HG02884 (cell line): ENCODE results near the gene MARCHF3.
"Not testable (repeated sequence)": the region's sequence is repeated elsewhere in the genome, so short reads cannot be mapped to it uniquely, and the experiment has no call there.

ENCODE experiments used
- ATAC-seq: cut with Tn5 transposase; IDR thresholded peaks from one replicate; pipeline ENCODE4 v1.9.1; 2021; ENCODE audit warnings: mild to moderate bottlenecking, moderate library complexity; ENCODE audit not compliant: unreplicated experiment

Gene MARCHF3

GRCh38 chr5:126961702-126962101 lies 68.7 kb downstream of the MARCHF3 start:
- peak; percentile 51 for ATAC-seq

- ATAC-seq: no peak
Measured at GRCh38 chr5:126961128-126961527, 69.2 kb downstream of the MARCHF3 start.

- no peak for ATAC-seq
Measured at GRCh38 chr5:126959188-126959587, 71.2 kb downstream of the MARCHF3 start.

GRCh38 chr5:126956991-126957390 lies 73.4 kb downstream of the MARCHF3 start:
- no peak for ATAC-seq

GRCh38 chr5:126954981-126955380 lies 75.4 kb downstream of the MARCHF3 start:
- ATAC-seq: no peak

- ATAC-seq: no peak
Measured at GRCh38 chr5:126953640-126954039, 76.7 kb downstream of the MARCHF3 start.

GRCh38 chr5:126949475-126949874 lies 80.9 kb downstream of the MARCHF3 start:
- ATAC-seq: no peak

GRCh38 chr5:126948453-126948852 lies 81.9 kb downstream of the MARCHF3 start:
- ATAC-seq: no peak

GRCh38 chr5:126948011-126948355 lies 82.4 kb downstream of the MARCHF3 start:
- no peak for ATAC-seq

GRCh38 chr5:126947146-126948010 lies 83.0 kb downstream of the MARCHF3 start:
- ATAC-seq: peak; percentile 85

- not testable (repeated sequence) for ATAC-seq
Measured at GRCh38 chr5:126942908-126943307, 87.5 kb downstream of the MARCHF3 start.

GRCh38 chr5:126941403-126941802 lies 89.0 kb downstream of the MARCHF3 start:
- ATAC-seq: no peak

GRCh38 chr5:126939887-126940286 lies 90.5 kb downstream of the MARCHF3 start:
- ATAC-seq: no peak

GRCh38 chr5:126938466-126938865 lies 91.9 kb downstream of the MARCHF3 start:
- ATAC-seq: no peak

- no peak for ATAC-seq
Measured at GRCh38 chr5:126937771-126938170, 92.6 kb downstream of the MARCHF3 start.

- no peak for ATAC-seq
Measured at GRCh38 chr5:126936775-126937418, 93.5 kb downstream of the MARCHF3 start.

- peak; percentile 62 for ATAC-seq
Measured at GRCh38 chr5:126931963-126932660, 98.2 kb downstream of the MARCHF3 start.

- ATAC-seq: no peak
Measured at GRCh38 chr5:126928041-126928440, 102.3 kb downstream of the MARCHF3 start.

GRCh38 chr5:126927429-126927828 lies 102.9 kb downstream of the MARCHF3 start:
- ATAC-seq: no peak

- no peak for ATAC-seq
Measured at GRCh38 chr5:126926187-126926586, 104.2 kb downstream of the MARCHF3 start.

GRCh38 chr5:126925482-126925881 lies 104.9 kb downstream of the MARCHF3 start:
- ATAC-seq: no peak
